Endodermal cell (in vitro differentiated cells): ENCODE data around the gene MERTK. TPM values are rescaled to one million over a fixed set of nuclear protein-coding genes. Genes with fewer than 3 reads are reported as not detected.
A peak's percentile ranks its signal among the peaks of the same experiment; 100 is the strongest.

Experiments used
- DNase-seq: peaks from one replicate; pipeline ENCODE4 v3.0.0-alpha.2; 2017
- H3K27ac ChIP-seq: 2 replicates; pipeline ENCODE4 v1.5.1; 2013; ENCODE audit warnings: mild to moderate bottlenecking, low read depth, low read length, moderate library complexity
- H3K27me3 ChIP-seq: 2 replicates; pipeline ENCODE4 v1.6.1; 2013; ENCODE audit warnings: mild to moderate bottlenecking, low read length, moderate library complexity; ENCODE audit not compliant: insufficient read depth, control insufficient read depth, poor library complexity, severe bottlenecking
- H3K36me3 ChIP-seq: 2 replicates; pipeline ENCODE4 v1.7.0; 2013; ENCODE audit warnings: mild to moderate bottlenecking, low read length, moderate library complexity; ENCODE audit not compliant: control insufficient read depth, insufficient read depth
- H3K4me1 ChIP-seq: one replicate; pipeline ENCODE4 v1.7.0; 2013; ENCODE audit warnings: low read length; ENCODE audit not compliant: control insufficient read depth, insufficient read depth
- H3K4me3 ChIP-seq: 2 replicates; pipeline ENCODE4 v1.5.1; 2013; ENCODE audit warnings: mild to moderate bottlenecking, low read length, moderate library complexity
- H3K9ac ChIP-seq: 2 replicates; pipeline ENCODE4 v1.6.1; 2013; ENCODE audit warnings: mild to moderate bottlenecking, low read length, moderate library complexity; ENCODE audit not compliant: poor library complexity, severe bottlenecking; ENCODE audit errors: extremely low read depth
- H3K9me3 ChIP-seq: 2 replicates; pipeline ENCODE4 v1.6.1; 2013; ENCODE audit warnings: mild to moderate bottlenecking, low read length, moderate library complexity; ENCODE audit not compliant: control insufficient read depth
- H3K27ac Mint-ChIP-seq: 2 replicates; pipeline ENCODE4 v1.8.0; 2020; ENCODE audit warnings: mixed read lengths
- H3K27me3 Mint-ChIP-seq: 2 replicates; pipeline ENCODE4 v1.8.0; 2021; ENCODE audit warnings: mild to moderate bottlenecking, mixed read lengths; ENCODE audit not compliant: insufficient read depth
- H3K36me3 Mint-ChIP-seq: 2 replicates; pipeline ENCODE4 v1.8.0; 2020; ENCODE audit warnings: low read depth, mixed read lengths
- H3K4me1 Mint-ChIP-seq: 2 replicates; pipeline ENCODE4 v1.8.0; 2020; ENCODE audit warnings: mixed read lengths
- H3K4me3 Mint-ChIP-seq: 2 replicates; pipeline ENCODE4 v1.8.0; 2020; ENCODE audit warnings: mild to moderate bottlenecking, moderate library complexity, mixed read lengths
- H3K9me3 Mint-ChIP-seq: 2 replicates; pipeline ENCODE4 v1.8.0; 2020; ENCODE audit warnings: mild to moderate bottlenecking, mixed read lengths
- CTCF ChIP-seq: fragments of 200-600 bp; sonication (generic); conservative IDR thresholded peaks from 2 replicates; pipeline ENCODE4 v1.5.0; 2021; ENCODE audit warnings: antibody characterized with exemption, mild to moderate bottlenecking
- WGBS, 2 experiments: methylation state at CpG; one replicate each; pipeline versions ENCODE4 v1.1.5 to v1.1.7; 2013; ENCODE audit warnings: missing lambda C conversion rate in 2 of 2, mixed read lengths in 1 of 2; ENCODE audit not compliant: insufficient coverage in 1 of 2, insufficient read length in 1 of 2; 5-methylcytosine and 5-hydroxymethylcytosine counted together
- total RNA-seq, 2 donors: library from RNA; stranded (reverse); fragmentation: NEBNext Ultra II Directional in 1 of 2; extraction: Animal tissue kit (Norgen Biotek cat#: 25700) in 1 of 2; gene quantifications; 2 replicates in 1 of 2; 3 replicates in 1 of 2; pipeline ENCODE4 v1.2.1, GENCODE V29; 2021

The MERTK gene
- total RNA-seq, 2 donors from 2014 or later = 22.3 to 36.6 TPM

GRCh38 chr2:112055730-112056625 lies 157.6 kb downstream of the MERTK start:
- Mint-ChIP-seq H3K27me3 (no peaks in the 10 kb centered on the region), H3K4me1 (peaks cover 20% of the 10 kb centered on the region), H3K36me3 (peaks cover 13% of the 10 kb centered on the region), H3K9me3 (no peaks in the 10 kb centered on the region), H3K4me3 (peak overlapping the region; percentile 83), H3K27ac (peak overlapping the region; percentile 81)
- H3K27me3 ChIP-seq = no peaks in the 10 kb centered on the region
- H3K36me3 ChIP-seq = peaks cover 8% of the 10 kb centered on the region
- H3K27ac ChIP-seq = peak overlapping the region; percentile 83
- H3K9ac ChIP-seq = peak overlapping the region; percentile 60
- peak; percentile 75 for DNase-seq
- no peaks in the 10 kb centered on the region for H3K9me3 ChIP-seq
- no peak for TF ChIP-seq CTCF
- H3K4me1 ChIP-seq = peaks cover 4% of the 10 kb centered on the region
- peak overlapping the region; percentile 88 for H3K4me3 ChIP-seq
- 2 to 5% methylated on average over 23 to 42 of the region's 42 CpGs for WGBS, 2 experiments

- TF ChIP-seq CTCF = no peak
- H3K27ac ChIP-seq = no peak overlapping the region
- Mint-ChIP-seq H3K4me1 (peaks cover 20% of the 10 kb centered on the region), H3K9me3 (no peaks in the 10 kb centered on the region), H3K27ac (no peak overlapping the region), H3K4me3 (peak overlapping the region; percentile 83), H3K27me3 (no peaks in the 10 kb centered on the region), H3K36me3 (peaks cover 17% of the 10 kb centered on the region)
- peaks cover 14% of the 10 kb centered on the region for H3K36me3 ChIP-seq
- peak overlapping the region; percentile 88 for H3K4me3 ChIP-seq
- H3K9ac ChIP-seq = no peak overlapping the region
- no peak for DNase-seq
- H3K9me3 ChIP-seq = no peaks in the 10 kb centered on the region
- WGBS, 2 experiments = 78 to 80% methylated on average over 2 to 3 of the region's 3 CpGs
- peaks cover 4% of the 10 kb centered on the region for H3K4me1 ChIP-seq
- no peaks in the 10 kb centered on the region for H3K27me3 ChIP-seq
These were observed 158.2 kb downstream of the MERTK start for GRCh38 chr2:112056626-112056987.

GRCh38 chr2:112059671-112060070 lies 161.3 kb downstream of the MERTK start:
- H3K4me1 ChIP-seq = peaks cover 5% of the 10 kb centered on the region

More at GRCh38 chr2:112059671-112060070, 161.3 kb downstream of the MERTK start:
- H3K4me1 Mint-ChIP-seq = peaks cover 23% of the 10 kb centered on the region
- Histone ChIP-seq H3K9me3 (peaks cover 14% of the 10 kb centered on the region), H3K36me3 (peaks cover 39% of the 10 kb centered on the region), H3K27ac (no peak overlapping the region), H3K9ac (no peak overlapping the region), H3K27me3 (no peaks in the 10 kb centered on the region), H3K4me3 (no peak overlapping the region)
- no peak for DNase-seq
- H3K9me3 Mint-ChIP-seq = peaks cover 3% of the 10 kb centered on the region
- H3K27me3 Mint-ChIP-seq = no peaks in the 10 kb centered on the region
- H3K4me3 Mint-ChIP-seq = no peak overlapping the region
- TF ChIP-seq CTCF = no peak
- peaks cover 48% of the 10 kb centered on the region for H3K36me3 Mint-ChIP-seq
- WGBS, 2 experiments = 91% methylated on average over 2 of the region's 2 CpGs
- no peak overlapping the region for H3K27ac Mint-ChIP-seq
